A673 (cell line): ENCODE measurements around the gene TAMALIN. TPM values are rescaled to one million over a fixed set of nuclear protein-coding genes. Genes with fewer than 3 reads are reported as not detected.
A peak's percentile ranks its signal among the peaks of the same experiment; 100 is the strongest.

Experiments
- BruUV-seq: library from RNA; stranded (reverse); fragments of 400-500 nt; replicated peaks from 2 replicates; lab custom pipeline; 2021; lab: Mats Ljungman, UMichigan
- CTCF ChIA-PET: fragments of 300-600 bp; sonication (Branson Sonifier 250); formaldehyde crosslinking; loops from one replicate; lab custom pipeline; 2022; ENCODE audit warnings: antibody characterized with exemption; lab: Charles Lee
- POLR2A ChIA-PET: fragments of 300-600 bp; sonication (Branson Sonifier 250); formaldehyde crosslinking; loops from one replicate; lab custom pipeline; 2022; ENCODE audit warnings: antibody characterized with exemption; ENCODE audit not compliant: low non-redundant PET; lab: Charles Lee
- DNase-seq: peaks from one replicate; pipeline ENCODE4 v3.0.0-alpha.2; 2015; ENCODE audit warnings: low spot score
- H3K27ac ChIP-seq: fragments of 200-600 bp; sonication (generic); 2 replicates; pipeline ENCODE4 v1.5.1; 2016; ENCODE audit warnings: mixed run types, low read depth, mild to moderate bottlenecking, mixed read lengths, antibody characterized with exemption, low read length; ENCODE audit not compliant: poor library complexity, severe bottlenecking
- H3K27me3 ChIP-seq: fragments of 200-600 bp; sonication (generic); replicated peaks from 2 replicates; pipeline ENCODE4 v1.6.1; 2017; ENCODE audit warnings: mixed run types, low read depth, mild to moderate bottlenecking, mixed read lengths, antibody characterized with exemption, low read length; ENCODE audit not compliant: insufficient read depth, poor library complexity
- H3K36me3 ChIP-seq: fragments of 200-600 bp; sonication (generic); 2 replicates; pipeline ENCODE4 v1.6.1; 2016; ENCODE audit warnings: mixed run types, mild to moderate bottlenecking, mixed read lengths, antibody characterized with exemption, low read length; ENCODE audit not compliant: insufficient read depth, poor library complexity, severe bottlenecking
- H3K4me1 ChIP-seq: fragments of 200-600 bp; sonication (generic); 2 replicates; pipeline ENCODE4 v1.6.1; 2017; ENCODE audit warnings: mixed run types, mild to moderate bottlenecking, mixed read lengths, antibody characterized with exemption, low read length; ENCODE audit not compliant: insufficient read depth, poor library complexity, severe bottlenecking
- H3K4me3 ChIP-seq: fragments of 200-600 bp; sonication (generic); 2 replicates; pipeline ENCODE4 v1.5.1; 2016; ENCODE audit warnings: low read depth, mixed run types, mild to moderate bottlenecking, mixed read lengths, low read length; ENCODE audit not compliant: poor library complexity, severe bottlenecking
- H3K9me3 ChIP-seq: fragments of 200-600 bp; sonication (generic); 2 replicates; pipeline ENCODE4 v1.6.1; 2016; ENCODE audit warnings: mixed run types, low read depth, mild to moderate bottlenecking, mixed read lengths, antibody characterized with exemption, low read length; ENCODE audit not compliant: poor library complexity, severe bottlenecking
- EZH2 ChIP-seq: fragments of 200-600 bp; sonication (generic); IDR thresholded peaks from 2 replicates; pipeline ENCODE4 v1.6.1; 2017; ENCODE audit warnings: borderline replicate concordance, low read depth, mild to moderate bottlenecking, mixed read lengths, antibody characterized with exemption, low read length; ENCODE audit not compliant: poor library complexity, severe bottlenecking
- intact Hi-C: fragments of 100-400 bp; cut with micrococcal nuclease; formaldehyde crosslinking; loops from one replicate; pipeline ENCODE4 v1.10.0; 2022; ENCODE audit not compliant: unreplicated experiment
- total RNA-seq: library from RNA; stranded (reverse); gene quantifications from 2 replicates; pipeline ENCODE4 v1.2.3, GENCODE V29; 2021
- TF ChIP-seq, protein P1 (sequence below): fragments of 300-800, 200-600 bp; sonication (generic); conservative IDR thresholded peaks from 2 replicates; pipeline ENCODE4 v1.5.1; 2017; ENCODE audit warnings: low read depth, mild to moderate bottlenecking, antibody characterized with exemption, low read length, moderate library complexity, mixed read lengths

The TAMALIN gene
- total RNA-seq, 1 experiment from 2014 or later, result 4.8 TPM

DNA sequence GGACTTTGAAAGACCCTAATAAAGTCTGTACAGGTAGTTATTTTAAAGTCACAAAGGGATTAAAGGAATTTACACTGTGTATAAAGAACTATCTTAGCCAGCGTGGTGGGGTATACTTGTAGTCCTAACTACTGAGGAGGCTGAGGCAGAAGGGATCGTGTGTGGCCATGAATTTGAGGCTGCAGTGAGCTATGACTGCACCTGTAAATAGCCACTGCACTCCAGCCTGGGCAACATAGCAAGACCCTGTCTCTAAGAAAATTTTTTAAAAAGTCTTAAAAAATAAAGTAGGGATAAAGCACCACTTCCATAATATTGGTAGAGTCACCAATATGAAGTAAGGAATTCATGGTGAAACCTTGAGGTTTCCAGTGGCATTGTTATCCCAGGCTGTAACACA lies 37.1 kb upstream of the TAMALIN start:
- intact Hi-C loops, result no loop called here
- POLR2A ChIA-PET, result no interaction called here
- DNase-seq, result no peak
- peaks cover 2% of the 10 kb centered on the region for H3K9me3 ChIP-seq
- H3K36me3 ChIP-seq, result no peaks in the 10 kb centered on the region
- CTCF ChIA-PET, result no interaction called here
- no peak for TF ChIP-seq EZH2
- TF ChIP-seq, protein P1, sequence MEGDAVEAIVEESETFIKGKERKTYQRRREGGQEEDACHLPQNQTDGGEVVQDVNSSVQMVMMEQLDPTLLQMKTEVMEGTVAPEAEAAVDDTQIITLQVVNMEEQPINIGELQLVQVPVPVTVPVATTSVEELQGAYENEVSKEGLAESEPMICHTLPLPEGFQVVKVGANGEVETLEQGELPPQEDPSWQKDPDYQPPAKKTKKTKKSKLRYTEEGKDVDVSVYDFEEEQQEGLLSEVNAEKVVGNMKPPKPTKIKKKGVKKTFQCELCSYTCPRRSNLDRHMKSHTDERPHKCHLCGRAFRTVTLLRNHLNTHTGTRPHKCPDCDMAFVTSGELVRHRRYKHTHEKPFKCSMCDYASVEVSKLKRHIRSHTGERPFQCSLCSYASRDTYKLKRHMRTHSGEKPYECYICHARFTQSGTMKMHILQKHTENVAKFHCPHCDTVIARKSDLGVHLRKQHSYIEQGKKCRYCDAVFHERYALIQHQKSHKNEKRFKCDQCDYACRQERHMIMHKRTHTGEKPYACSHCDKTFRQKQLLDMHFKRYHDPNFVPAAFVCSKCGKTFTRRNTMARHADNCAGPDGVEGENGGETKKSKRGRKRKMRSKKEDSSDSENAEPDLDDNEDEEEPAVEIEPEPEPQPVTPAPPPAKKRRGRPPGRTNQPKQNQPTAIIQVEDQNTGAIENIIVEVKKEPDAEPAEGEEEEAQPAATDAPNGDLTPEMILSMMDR, result no peak
- H3K27ac ChIP-seq, result no peak overlapping the region
- H3K4me1 ChIP-seq, result peaks cover 39% of the 10 kb centered on the region
- H3K27me3 ChIP-seq, result no peaks in the 10 kb centered on the region
- no peak overlapping the region for H3K4me3 ChIP-seq
- no TSS peak for BruUV-seq

DNA sequence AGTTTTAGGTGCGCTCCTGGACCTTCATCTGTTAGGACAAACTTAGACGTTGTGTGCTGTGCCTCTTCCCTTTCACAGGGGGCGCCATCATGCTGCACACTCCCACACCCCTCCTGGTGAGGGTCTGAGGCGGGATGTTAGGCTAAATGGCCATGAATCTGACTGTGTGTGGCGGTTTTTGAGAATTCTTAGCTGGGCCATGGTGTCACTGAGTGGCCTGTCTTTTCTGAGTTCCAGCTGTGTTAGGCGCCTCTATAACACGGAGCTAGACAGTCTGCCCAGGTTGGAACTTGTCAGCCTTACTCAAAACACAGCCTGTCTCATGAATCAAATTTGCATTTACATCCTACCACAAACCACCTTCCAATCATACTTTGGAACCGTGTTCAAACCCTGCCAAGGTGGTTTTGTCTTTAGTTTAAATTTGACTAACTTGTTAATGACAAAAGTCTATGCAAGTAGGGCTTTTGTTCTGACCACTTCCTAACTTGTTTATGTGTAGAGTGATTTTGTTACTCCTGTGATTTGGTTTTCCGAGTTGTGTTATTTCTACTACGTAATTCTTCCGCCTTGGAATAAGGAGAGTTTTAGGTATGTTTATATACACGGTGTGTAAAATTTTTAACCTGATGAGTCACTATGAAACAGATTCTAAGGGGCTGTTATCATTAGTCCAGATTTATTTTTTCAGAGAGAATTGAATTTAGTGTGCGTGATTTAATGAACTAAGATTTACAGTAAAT lies 35.7 kb upstream of the TAMALIN start:
- intact Hi-C loops, result no loop called here
- Histone ChIP-seq H3K4me1 (peaks cover 51% of the 10 kb centered on the region), H3K9me3 (no peaks in the 10 kb centered on the region), H3K27ac (peak overlapping the region; percentile 73), H3K36me3 (peaks cover 7% of the 10 kb centered on the region), H3K27me3 (no peaks in the 10 kb centered on the region), H3K4me3 (no peak overlapping the region)
- peak; percentile 61 for DNase-seq
- ChIA-PET POLR2A (no interaction called here), CTCF (interaction anchor here (0.6 to 1.0 kb wide), 4 partner anchors 22 to 124 kb away, joined by 3 to 7 read pairs (median 4); no protein-coding TSS in a partner anchor)
- no peak for TF ChIP-seq EZH2
- TF ChIP-seq, protein P1, result peak; percentile 82
- BruUV-seq, result no TSS peak

DNA sequence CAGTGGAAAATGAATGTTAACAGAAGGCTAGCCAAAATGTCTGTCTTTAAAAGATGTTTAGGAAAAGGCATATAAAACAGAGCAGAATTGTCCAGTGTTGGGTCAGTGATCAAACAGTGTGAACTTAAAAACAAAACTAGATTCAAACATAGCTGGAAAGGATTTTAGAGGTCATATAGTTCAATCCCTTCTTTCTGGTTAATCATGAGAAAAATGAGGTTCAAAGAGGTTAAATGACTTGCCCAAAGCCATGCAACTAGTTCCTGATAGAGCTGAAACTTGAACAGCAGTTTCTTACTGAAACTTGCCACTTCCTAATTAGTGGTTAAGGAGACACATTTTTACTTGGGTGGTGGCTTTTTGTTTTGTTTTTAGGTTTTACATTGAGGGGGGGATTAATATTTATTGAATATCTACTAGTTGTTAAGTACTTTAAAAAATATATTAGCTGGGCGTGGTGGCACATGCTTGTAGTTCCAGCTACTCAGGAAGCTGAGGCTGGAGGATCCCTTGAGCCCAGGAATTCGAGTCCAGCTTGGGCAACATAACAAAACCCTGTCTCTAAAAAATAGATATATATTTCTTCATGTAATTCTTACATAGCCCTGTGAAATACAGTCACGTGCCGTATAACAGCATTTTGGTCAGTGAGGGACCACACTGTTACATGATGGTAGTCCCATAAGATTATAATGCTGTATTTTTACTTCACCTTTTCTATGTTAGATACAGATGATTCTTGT lies 34.9 kb upstream of the TAMALIN start:
- Histone ChIP-seq H3K4me3 (no peak overlapping the region), H3K9me3 (no peaks in the 10 kb centered on the region), H3K27ac (peak overlapping the region; percentile 73), H3K36me3 (peaks cover 14% of the 10 kb centered on the region), H3K4me1 (peaks cover 51% of the 10 kb centered on the region), H3K27me3 (no peaks in the 10 kb centered on the region)
- no peak for TF ChIP-seq EZH2
- TF ChIP-seq, protein P1, result no peak
- no peak for DNase-seq
- POLR2A ChIA-PET, result no interaction called here
- intact Hi-C loops, result no loop called here
- no TSS peak for BruUV-seq
- CTCF ChIA-PET, result interaction anchor here (1.0 kb wide), 1 partner anchor 21 kb away, joined by 3 read pairs; no protein-coding TSS in a partner anchor
